Testis (tissue), 3 donors: ENCODE results near the gene INSR. TPM values are rescaled to one million over a fixed set of nuclear protein-coding genes. Genes with fewer than 3 reads are reported as not detected.

ENCODE experiments used
- DNase-seq: peaks from one replicate; pipeline ENCODE4 v3.0.0-alpha.2; 2019
- H3K27ac ChIP-seq, 2 donors: fragments of 200-600 bp; sonication (generic); one replicate each; pipeline ENCODE4 v1.5.1; 2019
- H3K27me3 ChIP-seq: fragments of 200-600 bp; sonication (generic); one replicate; pipeline ENCODE4 v1.5.1; 2019
- H3K36me3 ChIP-seq: fragments of 200-600 bp; sonication (generic); one replicate; pipeline ENCODE4 v1.5.1; 2017; ENCODE audit warnings: low read depth; ENCODE audit errors: missing control alignments
- H3K4me1 ChIP-seq: fragments of 200-600 bp; sonication (generic); one replicate; pipeline ENCODE4 v1.5.1; 2019
- H3K4me3 ChIP-seq, 2 donors: fragments of 200-600 bp; sonication (generic); one replicate each; pipeline ENCODE4 v1.5.1; 2017 to 2019
- H3K9me3 ChIP-seq: fragments of 200-600 bp; sonication (generic); one replicate; pipeline ENCODE4 v1.5.1; 2017
- CTCF ChIP-seq, 3 experiments: fragments of 450-650 bp in 2 of 3; fragments of 200-600 bp in 1 of 3; sonication (generic) in 1 of 3; IDR thresholded peaks; one replicate each; pipeline ENCODE4 v1.5.1; 2016 to 2019; ENCODE audit warnings: antibody characterized with exemption in 3 of 3, mild to moderate bottlenecking in 2 of 3, moderate library complexity in 1 of 3
- POLR2A ChIP-seq: fragments of 450-650 bp; IDR thresholded peaks from one replicate; pipeline ENCODE4 v1.6.1; 2017; ENCODE audit warnings: antibody characterized with exemption, mild to moderate bottlenecking, moderate library complexity
- WGBS, 2 donors: methylation state at CpG; one replicate each; pipeline ENCODE4 v1.1.5; 2018; 5-methylcytosine and 5-hydroxymethylcytosine counted together
- intact Hi-C: fragments of 100-400 bp; cut with DNase I; formaldehyde crosslinking; loops from one replicate; pipeline ENCODE4 v1.15.1; 2023; ENCODE audit warnings: low total_unique reads
- polyA plus RNA-seq: library from polyadenylated mRNA; stranded (reverse); fragments of 350-450 nt; fragmentation: Illumina TruSeq; extraction: RNeasy Lipid Tissue Mini Kit (QIAGEN cat#74804); gene quantifications from one replicate; pipeline ENCODE4 v1.2.3, GENCODE V29; 2014; ENCODE audit warnings: low read depth, low replicate concordance; ENCODE audit not compliant: insufficient read depth
- total RNA-seq, 2 donors: library from RNA; depleted of rRNA; stranded (reverse); fragments of >200 nt; gene quantifications; one replicate each; pipeline ENCODE4 v1.2.3, GENCODE V29; 2016

The INSR gene
- total and polyA plus RNA-seq, 3 donors from 2014 or later: 9.3 to 96.5 (median 85.1) TPM

GRCh38 chr19:7196763-7197118, 97.5 kb downstream of the INSR start:
- Histone ChIP-seq H3K9me3 (no peaks in the 10 kb centered on the region), H3K27ac (peak overlapping the region; percentile 83 to 90), H3K4me1 (peaks cover 28% of the 10 kb centered on the region), H3K36me3 (no peaks in the 10 kb centered on the region), H3K27me3 (no peaks in the 10 kb centered on the region), H3K4me3 (peak overlapping the region; percentile 48 to 66)
- intact Hi-C loops: loop anchor here (10.0 kb wide), 1 partner anchor 98 kb away; the partner anchor contains the start of gene INSR
- peak; percentile 86 for DNase-seq
- WGBS, 2 donors: 3 to 7% methylated on average over 8 of the region's 8 CpGs
- TF ChIP-seq POLR2A (no peak), CTCF (IDR thresholded peaks at IDR 0.05) (no peak)

- H3K4me1 ChIP-seq: peaks cover 25% of the 10 kb centered on the region
- no peaks in the 10 kb centered on the region for H3K27me3 ChIP-seq
- no peaks in the 10 kb centered on the region for H3K9me3 ChIP-seq
- intact Hi-C loops: loop anchor here (10.0 kb wide), 1 partner anchor 100 kb away; the partner anchor contains the start of gene INSR
- no peak for DNase-seq
- 83 to 85% methylated on average over 5 of the region's 5 CpGs for WGBS, 2 donors
- TF ChIP-seq CTCF (IDR thresholded peaks at IDR 0.05) (no peak), POLR2A (no peak)
- peak overlapping the region; percentile 17 to 90 for H3K27ac ChIP-seq
- H3K36me3 ChIP-seq: no peaks in the 10 kb centered on the region
- no peak overlapping the region for H3K4me3 ChIP-seq
These were observed 99.2 kb downstream of the INSR start for GRCh38 chr19:7195046-7195445.

GRCh38 chr19:7194566-7194965, 99.6 kb downstream of the INSR start:
- DNase-seq: no peak
- Histone ChIP-seq H3K27me3 (no peaks in the 10 kb centered on the region), H3K27ac (no peak overlapping the region), H3K9me3 (no peaks in the 10 kb centered on the region), H3K4me3 (no peak overlapping the region), H3K4me1 (peaks cover 22% of the 10 kb centered on the region), H3K36me3 (no peaks in the 10 kb centered on the region)
- WGBS, 2 donors: 83 to 94% methylated on average over 7 to 9 of the region's 9 CpGs
- TF ChIP-seq POLR2A (no peak), CTCF (IDR thresholded peaks at IDR 0.05) (no peak)
- intact Hi-C loops: loop anchor here (10.0 kb wide), 1 partner anchor 100 kb away; the partner anchor contains the start of gene INSR

- intact Hi-C loops: loop anchor here (10.0 kb wide), 1 partner anchor 103 kb away; the partner anchor contains the start of gene INSR
- 28 to 46% methylated on average over 7 of the region's 7 CpGs for WGBS, 2 donors
These were observed 102.1 kb downstream of the INSR start for GRCh38 chr19:7191946-7192691.

More at GRCh38 chr19:7191946-7192691, 102.1 kb downstream of the INSR start:
- no peak for DNase-seq
- Histone ChIP-seq H3K4me3 (no peak overlapping the region), H3K27ac (peak overlapping the region in 1 of 2 donors; percentile 50), H3K9me3 (no peaks in the 10 kb centered on the region), H3K4me1 (peaks cover 16% of the 10 kb centered on the region), H3K36me3 (no peaks in the 10 kb centered on the region), H3K27me3 (no peaks in the 10 kb centered on the region)
- TF ChIP-seq POLR2A: no peak
- no peak for TF ChIP-seq CTCF (IDR thresholded peaks at IDR 0.05)
